ENCODE results near the gene ACAD8. TPM values are rescaled to one million over a fixed set of nuclear protein-coding genes. Genes with fewer than 3 reads are reported as not detected.

Gene ACAD8
- total and polyA plus RNA-seq, 2 of the 8 experiments (the other 6 are each of a cell fraction or from before 2014, with no cell fraction given) = 45.8 to 52.7 TPM

DNA sequence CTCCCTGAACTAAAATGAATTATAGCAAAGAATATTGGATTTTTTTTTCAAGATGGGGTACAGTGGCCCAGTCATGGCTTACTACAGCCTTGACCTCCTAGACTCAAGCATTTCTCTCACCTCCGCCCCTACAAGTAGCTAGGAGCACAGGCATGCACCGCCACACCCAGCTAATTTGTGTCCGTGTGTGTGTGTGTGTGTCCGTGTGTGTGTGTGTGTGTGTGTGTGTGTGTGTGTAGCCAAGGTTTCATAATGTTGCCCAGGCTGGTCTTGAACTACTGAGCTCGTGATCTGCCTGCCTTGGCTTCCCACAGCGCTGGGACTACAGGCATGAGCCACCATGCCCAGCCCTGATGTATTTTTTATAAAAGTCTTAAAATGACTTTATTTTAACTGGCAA lies 12.8 kb upstream of the ACAD8 start (continued):
- TF ChIP-seq, protein P1, sequence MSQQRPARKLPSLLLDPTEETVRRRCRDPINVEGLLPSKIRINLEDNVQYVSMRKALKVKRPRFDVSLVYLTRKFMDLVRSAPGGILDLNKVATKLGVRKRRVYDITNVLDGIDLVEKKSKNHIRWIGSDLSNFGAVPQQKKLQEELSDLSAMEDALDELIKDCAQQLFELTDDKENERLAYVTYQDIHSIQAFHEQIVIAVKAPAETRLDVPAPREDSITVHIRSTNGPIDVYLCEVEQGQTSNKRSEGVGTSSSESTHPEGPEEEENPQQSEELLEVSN (IDR thresholded peaks at IDR 0.05) = no peak
- no peak for TF ChIP-seq SIRT6 (IDR thresholded peaks at IDR 0.05; ENCODE audit: low read length)
- no peak for TF ChIP-seq JUND (IDR thresholded peaks at IDR 0.05; ENCODE audit: low read length)
- no peak for TF ChIP-seq RAD21 (IDR thresholded peaks at IDR 0.05 in 1 of 2, conservative IDR thresholded peaks at IDR 0.05 in 1 of 2; ENCODE audit: low read depth in 2 of 2, low read length in 2 of 2)
- no peak for TF ChIP-seq YY1 (IDR thresholded peaks at IDR 0.05; ENCODE audit: low read depth, low read length)
- TF ChIP-seq BACH1 (IDR thresholded peaks at IDR 0.05; ENCODE audit: low read length) = no peak

All from H1 (cell line).